Stimulated activated CD8-positive, alpha-beta memory T cell treated with anti-CD3 and anti-CD28 coated beads, Interleukin-4, amount 100 ng/mL, for 48 hours (primary cell): ENCODE results near the gene LRRC70.

Experiments used
- DNase-seq: peaks from one replicate; pipeline ENCODE4 v3.0.0-alpha.2; 2020

Gene LRRC70

GRCh38 chr5:62575066-62575465 lies 3.6 kb upstream of the LRRC70 start:
- no peak for DNase-seq

- no peak for DNase-seq
Observed at GRCh38 chr5:62575489-62575888, 3.1 kb upstream of the LRRC70 start.

DNA sequence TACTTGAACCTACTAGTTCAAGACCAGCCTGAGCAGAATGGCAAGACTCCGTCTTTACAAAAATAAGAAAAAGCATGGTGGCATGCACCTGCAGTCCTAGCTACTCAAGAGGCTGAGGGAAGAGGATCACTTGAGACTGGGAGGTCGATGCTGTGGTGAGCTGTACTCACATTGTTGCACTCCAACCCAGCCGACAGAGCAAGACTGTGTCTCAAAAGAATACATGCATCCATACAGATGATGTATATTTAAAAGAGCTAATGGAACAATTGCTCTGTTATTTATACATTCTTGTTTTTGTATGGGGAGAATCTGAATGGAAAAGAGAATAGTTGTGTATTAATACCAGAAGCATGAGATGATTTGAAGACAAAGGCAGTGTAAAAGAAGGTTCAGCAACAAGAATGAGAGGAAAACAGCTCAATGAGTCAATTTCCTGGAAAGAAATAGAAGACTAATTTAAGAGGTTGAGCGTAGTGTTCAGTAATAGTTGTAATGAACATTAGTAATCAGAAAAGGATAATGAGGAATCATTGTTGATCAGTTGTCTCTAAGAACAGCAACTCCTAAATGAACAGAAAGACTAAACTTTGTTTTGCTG lies 1.9 kb upstream of the LRRC70 start:
- no peak for DNase-seq

- no peak for DNase-seq
Observed at GRCh38 chr5:62577488-62577887, 1.1 kb upstream of the LRRC70 start.

- no peak for DNase-seq
Observed at GRCh38 chr5:62579761-62580160, 1.1 kb downstream of the LRRC70 start.

- DNase-seq = no peak
Observed at GRCh38 chr5:62581836-62582597, 3.4 kb downstream of the LRRC70 start.

DNA sequence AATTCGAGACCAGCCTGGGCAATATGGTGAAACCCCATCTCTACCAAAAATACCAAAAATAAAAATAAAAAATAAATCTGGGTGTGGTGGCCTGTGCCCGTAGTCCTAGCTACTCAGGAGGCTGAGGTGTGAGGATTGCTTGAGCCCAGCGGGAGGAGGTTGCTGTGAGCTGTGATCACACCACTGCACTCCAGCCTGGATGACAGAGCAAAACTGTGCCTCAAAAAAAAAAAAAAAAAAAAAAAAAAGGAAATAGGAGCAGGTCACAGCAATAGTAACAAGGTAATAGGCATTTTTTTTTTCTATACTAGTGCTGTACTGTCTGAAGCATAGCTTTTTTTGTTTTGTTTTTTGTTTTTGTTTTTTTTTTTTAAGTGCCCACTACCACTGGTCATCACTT lies 5.8 kb downstream of the LRRC70 start:
- DNase-seq = no peak

- no peak for DNase-seq
Observed at GRCh38 chr5:62585306-62585705, 6.7 kb downstream of the LRRC70 start.

DNA sequence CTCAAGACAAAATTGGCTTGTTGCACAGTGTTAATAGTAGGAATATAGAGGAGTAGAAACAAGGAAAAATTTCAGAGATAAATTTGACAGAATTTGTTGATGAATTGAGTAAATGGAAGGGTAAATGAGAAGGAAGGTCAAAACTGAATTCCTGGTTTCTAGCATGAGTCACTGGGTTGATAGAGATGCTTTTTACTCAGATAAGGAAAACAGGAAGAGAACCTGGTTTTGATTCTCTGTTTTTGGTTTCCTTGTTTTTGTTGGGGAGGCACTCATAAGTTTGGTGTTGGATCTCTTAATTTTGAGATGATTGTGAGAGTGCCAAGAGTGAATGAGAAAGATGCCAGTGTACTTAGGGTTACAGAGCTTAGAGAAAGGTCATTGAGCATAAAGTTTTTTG lies 7.1 kb downstream of the LRRC70 start:
- no peak for DNase-seq

GRCh38 chr5:62587737-62588136 lies 9.1 kb downstream of the LRRC70 start:
- no peak for DNase-seq

DNA sequence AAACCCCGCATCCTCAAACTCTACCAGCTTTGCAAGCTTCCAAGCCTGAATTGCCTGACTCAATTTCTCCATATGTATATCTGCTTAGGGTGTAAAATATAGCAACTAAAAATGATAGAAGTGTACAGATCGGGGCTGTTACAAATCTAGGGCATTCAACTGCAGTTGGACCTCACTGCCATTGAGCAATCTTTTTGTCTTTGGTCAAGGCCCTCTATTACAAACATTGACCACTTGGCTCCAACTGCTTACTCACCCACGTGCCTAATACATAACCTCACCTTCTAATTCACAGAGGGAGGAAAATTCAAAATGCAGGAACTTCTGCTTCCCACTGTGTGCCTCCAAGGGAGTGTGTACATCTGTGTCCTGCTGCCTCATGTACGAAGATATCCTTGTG lies 10.0 kb downstream of the LRRC70 start:
- no peak for DNase-seq

DNA sequence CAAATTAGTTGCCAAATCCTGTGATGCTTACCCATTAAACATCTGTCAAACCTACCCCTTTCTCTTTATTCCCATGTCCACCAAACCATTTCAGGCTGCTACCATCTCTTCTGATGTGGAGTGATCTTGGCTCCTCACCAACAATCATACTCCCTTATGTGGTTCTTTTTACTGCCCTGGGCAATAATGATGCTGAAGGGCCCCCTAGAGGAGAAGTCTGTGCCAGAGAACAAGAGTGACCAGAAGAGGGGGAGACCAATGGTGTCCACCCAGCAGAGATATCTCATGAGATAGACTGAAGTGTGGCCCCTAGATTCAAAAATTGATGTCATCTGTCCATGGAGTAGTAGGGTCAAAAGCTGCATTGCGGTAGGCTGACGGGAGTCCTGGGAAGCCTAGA lies 10.9 kb downstream of the LRRC70 start:
- no peak for DNase-seq

- DNase-seq = no peak
Observed at GRCh38 chr5:62590387-62590786, 11.8 kb downstream of the LRRC70 start.

DNA sequence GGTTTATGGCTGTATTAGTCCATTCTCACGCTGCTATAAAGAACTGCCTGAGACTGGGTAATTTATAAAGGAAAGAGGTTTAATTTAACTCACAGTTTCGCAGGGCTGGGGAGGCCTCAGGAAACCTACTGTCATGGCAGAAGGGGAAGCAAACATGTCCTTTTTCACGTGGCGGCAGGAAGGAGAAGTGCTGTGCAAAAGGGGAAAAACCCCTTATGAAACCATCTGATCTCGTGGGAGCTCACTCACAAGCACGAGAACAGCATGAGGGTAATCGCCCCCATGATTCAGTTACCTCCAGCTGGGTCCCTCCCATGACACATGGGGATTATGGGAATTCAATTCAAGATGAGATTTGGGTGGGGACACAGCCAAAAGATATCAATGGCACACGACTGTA lies 13.9 kb downstream of the LRRC70 start:
- DNase-seq = no peak

- no peak for DNase-seq
Observed at GRCh38 chr5:62593331-62593730, 14.7 kb downstream of the LRRC70 start.

GRCh38 chr5:62594364-62594984 lies 15.9 kb downstream of the LRRC70 start:
- DNase-seq = no peak

- DNase-seq = no peak
Observed at GRCh38 chr5:62596096-62596495, 17.5 kb downstream of the LRRC70 start.

DNA sequence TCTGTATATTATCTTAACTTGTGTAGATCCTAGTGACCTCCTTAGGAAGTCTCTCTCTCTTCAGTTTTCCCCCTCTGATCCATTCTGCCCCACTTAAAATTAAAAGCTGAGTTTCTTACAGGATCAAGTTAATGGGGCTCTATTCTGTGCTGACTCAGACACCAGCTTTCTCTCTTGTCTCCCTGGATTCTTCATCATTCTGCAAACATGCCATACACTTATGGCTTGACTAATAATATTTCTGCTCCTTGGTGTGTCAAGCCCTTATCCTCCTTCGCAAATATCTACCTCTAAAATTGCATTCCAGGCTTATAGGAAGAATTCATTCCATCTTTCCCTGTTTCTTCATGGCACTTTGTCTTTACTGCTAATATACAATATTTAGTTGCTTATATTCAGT lies 18.1 kb downstream of the LRRC70 start:
- no peak for DNase-seq

GRCh38 chr5:62597314-62597713 lies 18.7 kb downstream of the LRRC70 start:
- DNase-seq = no peak

DNA sequence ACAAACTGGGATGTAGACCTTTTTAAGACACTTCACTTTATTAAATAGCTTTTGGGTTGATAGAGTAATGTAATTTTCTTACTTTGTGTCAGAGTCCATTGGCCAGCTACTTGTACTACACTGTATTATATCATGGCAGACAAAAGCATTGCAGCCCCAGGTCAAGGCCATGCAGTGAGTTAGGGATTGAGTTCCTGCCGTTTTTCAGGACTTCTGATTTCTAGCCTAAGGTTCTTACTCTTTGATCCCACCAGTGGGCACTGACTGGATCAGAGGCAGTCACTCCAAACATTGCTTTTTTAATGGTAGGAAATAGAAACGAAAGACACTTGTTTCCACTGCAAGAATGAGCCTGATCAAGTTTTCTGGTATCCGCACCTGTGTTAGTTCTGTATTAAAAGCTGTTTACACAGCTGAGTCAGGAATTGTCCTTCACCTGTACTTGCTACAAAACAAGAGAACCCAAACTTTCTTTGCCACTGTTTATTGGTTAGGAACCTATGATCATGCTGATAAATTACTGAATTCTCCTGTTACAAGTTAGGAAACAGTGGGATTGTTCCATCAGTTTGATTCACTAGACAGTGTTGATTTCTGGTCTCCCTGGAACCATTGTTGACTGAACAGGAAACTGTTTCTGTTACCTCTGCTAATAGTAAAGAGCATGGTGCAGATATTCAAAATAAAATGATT lies 22.1 kb downstream of the LRRC70 start:
- DNase-seq = no peak

GRCh38 chr5:62603934-62604333 lies 25.3 kb downstream of the LRRC70 start:
- DNase-seq = no peak

DNA sequence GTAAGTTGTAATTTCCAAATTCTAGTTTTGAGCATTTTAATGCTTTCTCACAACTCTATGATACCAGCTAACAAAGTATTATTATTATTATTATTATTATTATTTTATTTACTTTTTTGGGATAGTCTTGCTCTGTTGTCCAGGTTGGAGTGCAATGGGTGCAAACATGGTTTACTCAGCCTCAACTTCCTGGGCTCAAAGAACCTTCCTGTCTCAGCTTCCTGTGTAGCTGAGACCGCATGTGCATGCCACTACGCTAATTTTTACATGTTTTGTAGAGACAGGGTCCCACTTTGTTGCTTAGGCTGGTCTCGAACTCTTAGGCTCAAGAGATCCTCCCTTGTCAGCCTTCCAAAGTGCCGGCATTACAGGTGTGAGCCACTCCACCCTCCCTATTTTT lies 27.0 kb downstream of the LRRC70 start:
- no peak for DNase-seq

GRCh38 chr5:62606878-62607277 lies 28.3 kb downstream of the LRRC70 start:
- DNase-seq = no peak

DNA sequence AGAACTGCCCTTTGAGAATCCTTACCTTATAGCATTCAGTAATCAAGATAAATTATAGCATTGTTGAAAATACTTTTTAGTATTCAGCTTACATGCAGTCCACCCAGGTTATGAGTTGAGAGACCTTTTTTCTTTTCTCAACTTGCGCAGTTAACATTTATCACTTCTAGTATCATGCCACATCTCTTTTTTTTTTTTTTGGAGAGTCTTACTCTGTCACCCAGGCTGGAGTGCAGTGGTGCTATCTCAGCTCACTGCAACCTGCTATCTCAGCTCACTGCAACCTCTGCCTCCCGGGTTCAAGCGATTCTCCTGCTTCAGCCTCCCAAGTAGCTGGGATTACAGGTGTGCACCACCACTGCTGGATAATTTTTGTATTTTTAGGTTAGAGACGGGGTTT lies 29.0 kb downstream of the LRRC70 start:
- no peak for DNase-seq
